Measurements from ENCODE around the gene ZFYVE26. TPM values are rescaled to one million over a fixed set of nuclear protein-coding genes. Genes with fewer than 3 reads are reported as not detected.

Gene ZFYVE26
- total RNA-seq, 1 experiment from 2014 or later, result 23.2 TPM

- no peak overlapping the region for H3K4me3 Mint-ChIP-seq (ENCODE audit: unreplicated experiment)
- DNase-seq, result no peak
- H3K4me1 ChIP-seq, result no peaks in the 10 kb centered on the region
- no TSS peak for BruUV-seq (replicated peaks)
- peaks cover 8% of the 10 kb centered on the region for H3K36me3 Mint-ChIP-seq (ENCODE audit: insufficient read depth, unreplicated experiment)
- no peak overlapping the region for H3K27ac Mint-ChIP-seq (ENCODE audit: unreplicated experiment)
- no peaks in the 10 kb centered on the region for H3K4me1 Mint-ChIP-seq (ENCODE audit: low read depth, unreplicated experiment)
- H3K9me3 Mint-ChIP-seq (ENCODE audit: unreplicated experiment), result no peaks in the 10 kb centered on the region
- H3K4me3 ChIP-seq (ENCODE audit: low read depth, low read length), result no peak overlapping the region
- no peak for TF ChIP-seq CTCF (IDR thresholded peaks at IDR 0.05; ENCODE audit: insufficient read depth in 1 of 2, low read depth in 1 of 2, low read length in 1 of 2, severe bottlenecking in 1 of 2, unreplicated experiment in 1 of 2)
- intact Hi-C loops (cut with micrococcal nuclease; ENCODE audit: unreplicated experiment), result no loop called here
- ChIA-PET CTCF (no interaction called here), POLR2A (no interaction called here)
- no peaks in the 10 kb centered on the region for H3K9me3 ChIP-seq
- no peaks in the 10 kb centered on the region for H3K27me3 ChIP-seq (replicated peaks; ENCODE audit: control insufficient read depth, insufficient read depth, low read length)
- peaks cover 5% of the 10 kb centered on the region for H3K36me3 ChIP-seq (ENCODE audit: control insufficient read depth, insufficient read depth, low read length)
- H3K27me3 Mint-ChIP-seq (ENCODE audit: insufficient read depth, unreplicated experiment), result no peaks in the 10 kb centered on the region
Measured at GRCh38 chr14:67787673-67788072, 28.7 kb downstream of the ZFYVE26 start.

- no peak for TF ChIP-seq CTCF (IDR thresholded peaks at IDR 0.05; ENCODE audit: insufficient read depth in 1 of 2, low read depth in 1 of 2, low read length in 1 of 2, severe bottlenecking in 1 of 2, unreplicated experiment in 1 of 2)
- H3K9me3 Mint-ChIP-seq (ENCODE audit: unreplicated experiment), result no peaks in the 10 kb centered on the region
- no peaks in the 10 kb centered on the region for H3K27me3 Mint-ChIP-seq (ENCODE audit: insufficient read depth, unreplicated experiment)
- Histone ChIP-seq H3K9me3 (no peaks in the 10 kb centered on the region), H3K4me3 (ENCODE audit: low read depth, low read length) (no peak overlapping the region), H3K27me3 (replicated peaks; ENCODE audit: control insufficient read depth, insufficient read depth, low read length) (no peaks in the 10 kb centered on the region), H3K36me3 (ENCODE audit: control insufficient read depth, insufficient read depth, low read length) (peaks cover 5% of the 10 kb centered on the region), H3K4me1 (no peaks in the 10 kb centered on the region)
- H3K4me3 Mint-ChIP-seq (ENCODE audit: unreplicated experiment), result no peak overlapping the region
- no peak overlapping the region for H3K27ac Mint-ChIP-seq (ENCODE audit: unreplicated experiment)
- DNase-seq, result no peak
- BruUV-seq (replicated peaks), result no TSS peak
- peaks cover 8% of the 10 kb centered on the region for H3K36me3 Mint-ChIP-seq (ENCODE audit: insufficient read depth, unreplicated experiment)
- intact Hi-C loops (cut with micrococcal nuclease; ENCODE audit: unreplicated experiment), result no loop called here
- H3K4me1 Mint-ChIP-seq (ENCODE audit: low read depth, unreplicated experiment), result no peaks in the 10 kb centered on the region
- ChIA-PET CTCF (no interaction called here), POLR2A (no interaction called here)
Measured at GRCh38 chr14:67785270-67786109, 30.9 kb downstream of the ZFYVE26 start.

GRCh38 chr14:67784244-67784823 is 32.1 kb downstream of the ZFYVE26 start:
- H3K4me3 ChIP-seq (ENCODE audit: low read depth, low read length), result no peak overlapping the region
- Mint-ChIP-seq H3K27me3 (ENCODE audit: insufficient read depth, unreplicated experiment) (no peaks in the 10 kb centered on the region), H3K27ac (ENCODE audit: unreplicated experiment) (no peak overlapping the region), H3K4me1 (ENCODE audit: low read depth, unreplicated experiment) (no peaks in the 10 kb centered on the region), H3K36me3 (ENCODE audit: insufficient read depth, unreplicated experiment) (peaks cover 8% of the 10 kb centered on the region), H3K4me3 (ENCODE audit: unreplicated experiment) (no peak overlapping the region), H3K9me3 (ENCODE audit: unreplicated experiment) (no peaks in the 10 kb centered on the region)
- H3K27me3 ChIP-seq (replicated peaks; ENCODE audit: control insufficient read depth, insufficient read depth, low read length), result no peaks in the 10 kb centered on the region
- no TSS peak for BruUV-seq (replicated peaks)
- TF ChIP-seq CTCF (IDR thresholded peaks at IDR 0.05; ENCODE audit: insufficient read depth in 1 of 2, low read depth in 1 of 2, low read length in 1 of 2, severe bottlenecking in 1 of 2, unreplicated experiment in 1 of 2), result no peak
- ChIA-PET POLR2A (no interaction called here), CTCF (no interaction called here)
- DNase-seq, result no peak
- no peaks in the 10 kb centered on the region for H3K9me3 ChIP-seq
- H3K4me1 ChIP-seq, result no peaks in the 10 kb centered on the region
- H3K36me3 ChIP-seq (ENCODE audit: control insufficient read depth, insufficient read depth, low read length), result peaks cover 5% of the 10 kb centered on the region
- intact Hi-C loops (cut with micrococcal nuclease; ENCODE audit: unreplicated experiment), result no loop called here

Data from Caco-2 (cell line).